Measurements from ENCODE around the gene TRPC4. TPM values are rescaled to one million over a fixed set of nuclear protein-coding genes. Genes with fewer than 3 reads are reported as not detected.

Gene TRPC4
- total and polyA plus RNA-seq, 7 donors = 0.64 to 11.8 (median 9.4) TPM; not detected in 1

GRCh38 chr13:37613236-37613635 is 256.3 kb downstream of the TRPC4 start:
- no peaks in the 10 kb centered on the region for H3K27me3 ChIP-seq
- peaks cover 0 to 20% (median 9%) of the 10 kb centered on the region in 4 donors for H3K4me1 ChIP-seq
- no peaks in the 10 kb centered on the region for H3K36me3 ChIP-seq
- DNase-seq = no peak
- 89 to 91% methylated on average over 3 of the region's 3 CpGs for WGBS, 2 donors
- no peak overlapping the region for H3K4me3 ChIP-seq
- intact Hi-C loops (cut with DNase I) = no loop called here
- no peak overlapping the region for H3K27ac ChIP-seq
- no peaks in the 10 kb centered on the region for H3K9me3 ChIP-seq
- no peak for TF ChIP-seq POLR2AphosphoS5 (IDR thresholded peaks at IDR 0.05)
- TF ChIP-seq POLR2A (IDR thresholded peaks at IDR 0.05) = no peak

DNA sequence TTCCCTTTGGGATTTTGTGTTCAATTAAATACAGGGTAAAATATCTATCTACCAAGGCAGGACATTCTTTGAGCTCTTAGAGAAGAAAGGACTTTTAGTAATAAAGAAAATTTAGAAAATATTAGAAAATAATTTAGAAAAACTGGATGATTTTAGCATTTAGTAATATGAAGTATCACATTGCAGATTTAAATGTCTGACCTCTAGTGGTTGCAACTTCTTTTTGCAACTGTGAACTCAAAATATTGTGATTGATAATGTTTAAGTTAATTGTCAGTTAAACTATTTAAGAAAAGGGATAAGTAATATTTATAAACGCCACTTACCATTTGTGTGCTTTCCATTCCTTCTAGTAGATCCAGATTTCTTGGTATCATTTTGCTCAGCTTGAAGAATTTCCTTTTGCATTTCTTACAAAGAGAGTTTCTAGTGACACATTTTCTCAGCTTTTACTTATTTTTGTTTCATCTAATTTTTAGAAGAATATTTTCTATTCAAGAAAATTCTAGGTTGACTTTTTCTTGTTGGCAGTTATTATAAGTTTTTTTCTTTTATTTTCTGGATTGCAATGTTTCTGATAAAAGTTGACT is 260.7 kb downstream of the TRPC4 start:
- Histone ChIP-seq H3K36me3 (no peaks in the 10 kb centered on the region), H3K27me3 (no peaks in the 10 kb centered on the region), H3K4me1 (no peaks in the 10 kb centered on the region), H3K4me3 (no peak overlapping the region), H3K27ac (no peak overlapping the region), H3K9me3 (no peaks in the 10 kb centered on the region)
- DNase-seq = no peak
- TF ChIP-seq POLR2AphosphoS5 (IDR thresholded peaks at IDR 0.05) = no peak
- TF ChIP-seq, protein P1, sequence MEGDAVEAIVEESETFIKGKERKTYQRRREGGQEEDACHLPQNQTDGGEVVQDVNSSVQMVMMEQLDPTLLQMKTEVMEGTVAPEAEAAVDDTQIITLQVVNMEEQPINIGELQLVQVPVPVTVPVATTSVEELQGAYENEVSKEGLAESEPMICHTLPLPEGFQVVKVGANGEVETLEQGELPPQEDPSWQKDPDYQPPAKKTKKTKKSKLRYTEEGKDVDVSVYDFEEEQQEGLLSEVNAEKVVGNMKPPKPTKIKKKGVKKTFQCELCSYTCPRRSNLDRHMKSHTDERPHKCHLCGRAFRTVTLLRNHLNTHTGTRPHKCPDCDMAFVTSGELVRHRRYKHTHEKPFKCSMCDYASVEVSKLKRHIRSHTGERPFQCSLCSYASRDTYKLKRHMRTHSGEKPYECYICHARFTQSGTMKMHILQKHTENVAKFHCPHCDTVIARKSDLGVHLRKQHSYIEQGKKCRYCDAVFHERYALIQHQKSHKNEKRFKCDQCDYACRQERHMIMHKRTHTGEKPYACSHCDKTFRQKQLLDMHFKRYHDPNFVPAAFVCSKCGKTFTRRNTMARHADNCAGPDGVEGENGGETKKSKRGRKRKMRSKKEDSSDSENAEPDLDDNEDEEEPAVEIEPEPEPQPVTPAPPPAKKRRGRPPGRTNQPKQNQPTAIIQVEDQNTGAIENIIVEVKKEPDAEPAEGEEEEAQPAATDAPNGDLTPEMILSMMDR (IDR thresholded peaks at IDR 0.05) = peak in 2 of 4 experiments; percentile 19 to 28
- no peak for TF ChIP-seq POLR2A (IDR thresholded peaks at IDR 0.05)
- TF ChIP-seq EP300 (IDR thresholded peaks at IDR 0.05) = no peak
- intact Hi-C loops (cut with DNase I) = no loop called here
- WGBS, 2 donors = 64 to 71% methylated on average over 1 of the region's 1 CpG

- intact Hi-C loops (cut with DNase I) = loop anchor here (5.0 kb wide), 1 partner anchor 531 kb away; no protein-coding TSS in a partner anchor
- Histone ChIP-seq H3K36me3 (no peaks in the 10 kb centered on the region), H3K9me3 (no peaks in the 10 kb centered on the region), H3K4me3 (no peak overlapping the region), H3K4me1 (peaks cover 0 to 29% (median 8%) of the 10 kb centered on the region in 4 donors), H3K27ac (no peak overlapping the region), H3K27me3 (no peaks in the 10 kb centered on the region)
- 72 to 81% methylated on average over 5 of the region's 5 CpGs for WGBS, 2 donors
- TF ChIP-seq, protein P1 (IDR thresholded peaks at IDR 0.05) = peak; percentile 25 to 56 (median 44)
- no peak for TF ChIP-seq EP300 (IDR thresholded peaks at IDR 0.05)
- DNase-seq = no peak
These were observed 266.7 kb downstream of the TRPC4 start for GRCh38 chr13:37602733-37603381.

DNA sequence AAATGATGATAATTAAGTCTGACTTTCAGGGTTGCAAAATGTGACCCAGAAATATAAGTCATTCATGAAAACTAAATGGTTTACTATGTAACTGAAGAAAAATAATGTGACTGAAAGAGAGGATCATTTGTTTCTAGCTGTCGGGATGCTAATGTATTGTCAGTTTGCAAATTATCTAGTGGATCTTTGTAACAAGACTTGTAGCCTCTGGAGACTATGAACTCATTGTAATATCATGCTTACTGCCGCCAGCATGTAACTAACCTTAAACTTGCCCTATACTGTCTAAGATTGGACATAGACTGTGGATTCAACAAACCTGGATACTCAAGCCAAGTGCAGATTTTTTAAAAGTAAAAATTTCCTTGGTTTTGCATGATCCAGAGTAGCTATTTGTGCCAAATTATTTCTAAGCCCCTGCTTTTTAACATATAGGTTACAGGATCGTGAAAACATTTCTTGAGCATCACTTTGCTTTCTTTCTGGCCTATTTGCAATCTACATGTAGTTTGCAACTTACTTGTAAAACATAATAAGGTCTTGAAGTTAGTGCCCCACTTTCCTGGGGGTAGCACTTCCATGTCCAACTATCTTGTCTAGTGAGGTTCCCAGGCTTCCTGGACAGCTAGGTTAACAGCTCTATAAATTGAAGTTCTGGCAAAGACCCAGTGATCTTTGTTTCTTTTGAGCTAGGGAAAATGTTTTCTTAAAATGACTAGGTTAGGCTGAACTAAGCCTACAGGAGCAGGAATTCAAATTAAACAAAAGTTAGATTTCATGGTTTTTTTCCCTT is 267.7 kb downstream of the TRPC4 start:
- Histone ChIP-seq H3K4me3 (no peak overlapping the region), H3K36me3 (no peaks in the 10 kb centered on the region), H3K4me1 (peaks cover 0 to 29% (median 11%) of the 10 kb centered on the region in 4 donors), H3K27ac (no peak overlapping the region), H3K9me3 (no peaks in the 10 kb centered on the region), H3K27me3 (no peaks in the 10 kb centered on the region)
- no peak for TF ChIP-seq POLR2A (IDR thresholded peaks at IDR 0.05)
- TF ChIP-seq, protein P1 (IDR thresholded peaks at IDR 0.05) = no peak
- no peak for TF ChIP-seq POLR2AphosphoS5 (IDR thresholded peaks at IDR 0.05)
- no peak for TF ChIP-seq EP300 (IDR thresholded peaks at IDR 0.05)
- intact Hi-C loops (cut with DNase I) = loop anchor here (2.0 to 5.0 kb wide), 2 partner anchors 493 to 530 kb away; no protein-coding TSS in a partner anchor
- 67 to 76% methylated on average over 3 of the region's 3 CpGs for WGBS, 2 donors
- no peak for DNase-seq

DNA sequence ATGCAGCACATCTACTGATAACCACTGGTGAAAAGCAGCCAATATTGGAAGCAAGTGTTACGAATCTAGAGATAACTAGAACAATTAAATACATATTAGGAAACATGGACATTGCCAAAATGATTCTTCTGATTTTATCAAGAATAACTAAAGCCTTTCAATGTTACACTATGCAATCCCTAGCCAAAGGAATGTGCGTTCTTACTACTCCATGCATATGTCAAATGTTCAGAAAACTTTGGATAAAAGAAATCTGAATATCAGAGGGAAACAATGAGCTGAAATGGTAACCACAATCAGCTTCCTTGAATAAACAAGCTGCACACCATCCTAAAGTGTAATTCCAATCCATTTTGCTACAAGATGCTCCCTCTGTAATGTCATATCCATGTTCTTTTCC is 270.1 kb downstream of the TRPC4 start:
- intact Hi-C loops (cut with DNase I) = loop anchor here (5.0 kb wide), 1 partner anchor 597 kb away; the partner anchor contains the start of gene EXOSC8
- no peaks in the 10 kb centered on the region for H3K36me3 ChIP-seq
- DNase-seq = no peak
- H3K27ac ChIP-seq = peak overlapping the region in 2 of 4 donors; percentile 57 to 62
- peaks cover 0 to 35% (median 15%) of the 10 kb centered on the region in 4 donors for H3K4me1 ChIP-seq
- WGBS, 2 donors = 71 to 84% methylated on average over 2 of the region's 2 CpGs
- H3K27me3 ChIP-seq = no peaks in the 10 kb centered on the region
- no peak overlapping the region for H3K4me3 ChIP-seq
- TF ChIP-seq EP300 (IDR thresholded peaks at IDR 0.05) (no peak), POLR2AphosphoS5 (IDR thresholded peaks at IDR 0.05) (no peak), POLR2A (IDR thresholded peaks at IDR 0.05) (no peak)
- TF ChIP-seq, protein P1 (IDR thresholded peaks at IDR 0.05) = no peak
- H3K9me3 ChIP-seq = no peaks in the 10 kb centered on the region
